Psoas muscle (tissue), 8 donors: ENCODE results near the gene METRN. TPM values are rescaled to one million over a fixed set of nuclear protein-coding genes. Genes with fewer than 3 reads are reported as not detected.
A peak's percentile ranks its signal among the peaks of the same experiment; 100 is the strongest.

ENCODE experiments used
- ATAC-seq, 4 donors: fragments of 200-7000 bp; cut with Tn5 transposase; one replicate each; pipeline ENCODE4 v1.9.1; 2020; ENCODE audit warnings: moderate library complexity in 3 of 4, mild to moderate bottlenecking in 2 of 4
- DNase-seq, 2 donors: peaks; one replicate each; pipeline ENCODE4 v3.0.0-alpha.2; 2020
- H3K27ac ChIP-seq: fragments of 200-600 bp; one replicate; pipeline ENCODE4 v1.8.0; 2022
- H3K27me3 ChIP-seq, 3 donors: fragments of 200-600 bp in 1 of 3; one replicate each; pipeline versions ENCODE4 v1.6.1 to v1.8.0; 2013 to 2022; ENCODE audit warnings: low read length in 2 of 3, mild to moderate bottlenecking in 2 of 3, moderate library complexity in 1 of 3; ENCODE audit not compliant: insufficient read depth in 3 of 3
- H3K36me3 ChIP-seq, 2 donors: fragments of 200-600 bp in 1 of 2; one replicate each; pipeline versions ENCODE4 v1.6.1 to v1.8.0; 2013 to 2022; ENCODE audit warnings: low read depth in 1 of 2, mild to moderate bottlenecking in 1 of 2, moderate library complexity in 1 of 2; ENCODE audit not compliant: insufficient read depth in 1 of 2
- H3K4me1 ChIP-seq: fragments of 200-600 bp; one replicate; pipeline ENCODE4 v1.8.0; 2022
- H3K4me3 ChIP-seq: fragments of 200-600 bp; one replicate; pipeline ENCODE4 v1.8.0; 2022; ENCODE audit warnings: mild to moderate bottlenecking
- H3K9me3 ChIP-seq: fragments of 200-600 bp; one replicate; pipeline ENCODE4 v1.8.0; 2022
- CTCF ChIP-seq: fragments of 200-600 bp; IDR thresholded peaks from one replicate; pipeline ENCODE4 v1.8.0; 2022; ENCODE audit warnings: antibody characterized with exemption
- WGBS, 3 donors: extraction: QIAGEN DNeasy Blood & Tissue Kit; methylation state at CpG; one replicate each; pipeline versions ENCODE4 v1.1.6 to v1.1.7; 2013; 5-methylcytosine and 5-hydroxymethylcytosine counted together
- intact Hi-C, 2 donors: fragments of 100-400 bp; cut with DNase I; formaldehyde crosslinking; loops; one replicate each; pipeline versions ENCODE4 v1.11.0 to v1.14.2; 2022
- long read RNA-seq, 2 donors: library from polyadenylated mRNA; unstranded; transcript quantifications; one replicate each; pipeline ENCODE4 v2.0.0, GENCODE V29; 2021
- polyA plus RNA-seq, 3 donors: library from polyadenylated mRNA; stranded (reverse); fragments of 200-250 nt; gene quantifications; one replicate each; pipeline ENCODE4 v1.2.3, GENCODE V29; 2013
- total RNA-seq, 4 donors: library from RNA; stranded (reverse); fragmentation: NEBNext Ultra II Directional in 2 of 4; extraction: Animal tissue kit (Norgen Biotek cat#: 25700) in 2 of 4; gene quantifications; one replicate each; pipeline versions ENCODE4 v1.2.1 to v1.2.4, GENCODE V29; 2021 to 2023
- donor health status: healthy with polysubstance abuse.
- donor health status: DM: no; HTN: no; CAD: no; lungs with moderate emphysema.
- donor health status: Bipolar disorder and iron deficiency.
- donor health status: healthy.
- donor health status: DM: yes; HTN: yes; CAD: no.
- donor health status: DM: no; HTN: no; CAD: no.
- donor health status: DM: no; HTN: no; CAD: no.
- donor health status: DM: yes; HTN: yes; CAD: no.

Gene METRN
- 10 to 100 TPM; 19.6 to 25.8 (median 22.8) TPM for total RNA-seq
- polyA plus RNA-seq, result 10 to 100 TPM; 17.9 to 28.0 (median 27.4) TPM
- long read RNA-seq, donor 1, transcript METRN-204 (4 exons, 3,325 nt), result major isoform, 33 of 45 reads
- long read RNA-seq, donor 1, partial matches to known transcripts, result 3 of 45 reads
- long read RNA-seq, donor 1, other reads (novel, unspliced or antisense), result 5 of 45 reads
- long read RNA-seq, donor 2, transcript METRN-201 (3 exons, 915 nt), result minor isoform, 15 of 79 reads
- long read RNA-seq, donor 2, transcript METRN-204 (4 exons, 3,325 nt), result major isoform, 27 of 79 reads
- long read RNA-seq, donor 2, partial matches to known transcripts, result 3 of 79 reads
- long read RNA-seq, donor 2, other reads (novel, unspliced or antisense), result 31 of 79 reads

GRCh38 chr16:714558-715476 is at the start of gene METRN:
TSS of gene METRN (plus strand) at chr16:715118. CDS start at chr16:715290, 172 bp downstream.
- peaks cover 0 to 18% (median 9%) of the 10 kb centered on the region in 3 donors for H3K27me3 ChIP-seq
- ATAC-seq (peak; percentile 90 to 91 (median 90)), DNase-seq (peak; percentile 95 to 96)
- peaks cover 12% of the 10 kb centered on the region for H3K4me1 ChIP-seq
- 4 to 15% (median 7%) methylated on average over 23 to 108 of the region's 108 CpGs for WGBS, 3 donors
- no peak within 1 kb of the TSS for H3K27ac ChIP-seq
- no peaks in the 10 kb centered on the region for H3K36me3 ChIP-seq
- intact Hi-C loops, result loop anchor here in 1 of 2 donors (5.0 kb wide), 2 partner anchors 72 to 342 kb away; partner anchors contain the start of genes CHTF18 and RPUSD1
- H3K9me3 ChIP-seq, result no peaks in the 10 kb centered on the region
- H3K4me3 ChIP-seq, result peak within 1 kb of the TSS; percentile 74
- TF ChIP-seq CTCF, result no peak

GRCh38 chr16:666572-666971 is 48.3 kb upstream of the METRN start:
- Histone ChIP-seq H3K36me3 (peaks cover 0 to 24% of the 10 kb centered on the region in 2 donors), H3K4me3 (no peak overlapping the region), H3K9me3 (no peaks in the 10 kb centered on the region), H3K27ac (no peak overlapping the region), H3K4me1 (peaks cover 15% of the 10 kb centered on the region), H3K27me3 (no peaks in the 10 kb centered on the region)
- no peak for TF ChIP-seq CTCF
- 87 to 93% (median 91%) methylated on average over 13 of the region's 13 CpGs for WGBS, 3 donors
- intact Hi-C loops, result no loop called here
- no peak for ATAC-seq
- no peak for DNase-seq

- ATAC-seq (no peak), DNase-seq (no peak)
- no peak for TF ChIP-seq CTCF
- H3K4me3 ChIP-seq, result peak overlapping the region; percentile 98
- intact Hi-C loops, result no loop called here
- H3K36me3 ChIP-seq, result peaks cover 0 to 31% of the 10 kb centered on the region in 2 donors
- 74 to 81% (median 74%) methylated on average over 22 of the region's 22 CpGs for WGBS, 3 donors
- peaks cover 14% of the 10 kb centered on the region for H3K4me1 ChIP-seq
- H3K27ac ChIP-seq, result peak overlapping the region; percentile 89
- H3K27me3 ChIP-seq, result no peaks in the 10 kb centered on the region
- H3K9me3 ChIP-seq, result no peaks in the 10 kb centered on the region
These were observed 47.7 kb upstream of the METRN start for GRCh38 chr16:667113-667779.

GRCh38 chr16:667780-668518 is 47.0 kb upstream of the METRN start, which contains the start of gene RHOT2:
TSS of gene RHOT2 (plus strand) at chr16:668132. CDS start at chr16:668200, 68 bp downstream.
- DNase-seq, result peak; percentile 96 to 97
- H3K4me1 ChIP-seq, result peaks cover 14% of the 10 kb centered on the region
- H3K9me3 ChIP-seq, result no peaks in the 10 kb centered on the region
- peaks cover 3 to 38% of the 10 kb centered on the region in 2 donors for H3K36me3 ChIP-seq
- TF ChIP-seq CTCF, result peak; percentile 85
- ATAC-seq, result peak; percentile 95 to 98 (median 96)
- H3K27me3 ChIP-seq, result no peaks in the 10 kb centered on the region
- peak within 1 kb of the TSS; percentile 89 for H3K27ac ChIP-seq
- peak within 1 kb of the TSS; percentile 98 for H3K4me3 ChIP-seq
- intact Hi-C loops, result no loop called here
- WGBS, 3 donors, result 0% methylated on average over 48 to 78 of the region's 78 CpGs
